ENCODE data around the gene ATP2B2. TPM values are rescaled to one million over a fixed set of nuclear protein-coding genes. Genes with fewer than 3 reads are reported as not detected.

Gene ATP2B2
- total RNA-seq, 1 donor from 2014 or later, result 0.13 TPM

- TF ChIP-seq CTCF (IDR thresholded peaks at IDR 0.05), result no peak
- H3K9me3 Mint-ChIP-seq (ENCODE audit: unreplicated experiment), result no peaks in the 10 kb centered on the region
- no peak overlapping the region for H3K27ac Mint-ChIP-seq (ENCODE audit: unreplicated experiment)
- H3K4me3 Mint-ChIP-seq (ENCODE audit: unreplicated experiment), result no peak overlapping the region
- no peaks in the 10 kb centered on the region for H3K36me3 Mint-ChIP-seq (ENCODE audit: unreplicated experiment)
- DNase-seq (ENCODE audit: extremely low spot score, unreplicated experiment), result no peak
- no peaks in the 10 kb centered on the region for H3K27me3 Mint-ChIP-seq (ENCODE audit: unreplicated experiment)
- H3K4me1 Mint-ChIP-seq (ENCODE audit: unreplicated experiment), result peaks cover 32% of the 10 kb centered on the region
Observed at GRCh38 chr3:10351013-10351735, 154.2 kb downstream of the ATP2B2 start.

GRCh38 chr3:10350324-10350985 is 154.9 kb downstream of the ATP2B2 start:
- H3K9me3 Mint-ChIP-seq (ENCODE audit: unreplicated experiment), result no peaks in the 10 kb centered on the region
- H3K27me3 Mint-ChIP-seq (ENCODE audit: unreplicated experiment), result no peaks in the 10 kb centered on the region
- H3K4me1 Mint-ChIP-seq (ENCODE audit: unreplicated experiment), result peaks cover 32% of the 10 kb centered on the region
- no peak overlapping the region for H3K4me3 Mint-ChIP-seq (ENCODE audit: unreplicated experiment)
- no peak for TF ChIP-seq CTCF (IDR thresholded peaks at IDR 0.05)
- no peaks in the 10 kb centered on the region for H3K36me3 Mint-ChIP-seq (ENCODE audit: unreplicated experiment)
- DNase-seq (ENCODE audit: extremely low spot score, unreplicated experiment), result no peak
- H3K27ac Mint-ChIP-seq (ENCODE audit: unreplicated experiment), result no peak overlapping the region

- H3K9me3 Mint-ChIP-seq (ENCODE audit: unreplicated experiment), result no peaks in the 10 kb centered on the region
- H3K36me3 Mint-ChIP-seq (ENCODE audit: unreplicated experiment), result no peaks in the 10 kb centered on the region
- no peak for DNase-seq (ENCODE audit: extremely low spot score, unreplicated experiment)
- H3K4me3 Mint-ChIP-seq (ENCODE audit: unreplicated experiment), result no peak overlapping the region
- peaks cover 32% of the 10 kb centered on the region for H3K4me1 Mint-ChIP-seq (ENCODE audit: unreplicated experiment)
- no peak overlapping the region for H3K27ac Mint-ChIP-seq (ENCODE audit: unreplicated experiment)
- no peaks in the 10 kb centered on the region for H3K27me3 Mint-ChIP-seq (ENCODE audit: unreplicated experiment)
- TF ChIP-seq CTCF (IDR thresholded peaks at IDR 0.05), result no peak
Observed at GRCh38 chr3:10349801-10350200, 155.6 kb downstream of the ATP2B2 start.

- no peak for DNase-seq (ENCODE audit: extremely low spot score, unreplicated experiment)
- no peak overlapping the region for H3K4me3 Mint-ChIP-seq (ENCODE audit: unreplicated experiment)
- TF ChIP-seq CTCF (IDR thresholded peaks at IDR 0.05), result no peak
- no peaks in the 10 kb centered on the region for H3K36me3 Mint-ChIP-seq (ENCODE audit: unreplicated experiment)
- peaks cover 19% of the 10 kb centered on the region for H3K4me1 Mint-ChIP-seq (ENCODE audit: unreplicated experiment)
- no peak overlapping the region for H3K27ac Mint-ChIP-seq (ENCODE audit: unreplicated experiment)
- H3K27me3 Mint-ChIP-seq (ENCODE audit: unreplicated experiment), result no peaks in the 10 kb centered on the region
- no peaks in the 10 kb centered on the region for H3K9me3 Mint-ChIP-seq (ENCODE audit: unreplicated experiment)
Observed at GRCh38 chr3:10348404-10348721, 157.0 kb downstream of the ATP2B2 start.

- TF ChIP-seq CTCF (IDR thresholded peaks at IDR 0.05), result no peak
- Mint-ChIP-seq H3K36me3 (ENCODE audit: unreplicated experiment) (no peaks in the 10 kb centered on the region), H3K27ac (ENCODE audit: unreplicated experiment) (no peak overlapping the region), H3K27me3 (ENCODE audit: unreplicated experiment) (no peaks in the 10 kb centered on the region), H3K9me3 (ENCODE audit: unreplicated experiment) (no peaks in the 10 kb centered on the region), H3K4me3 (ENCODE audit: unreplicated experiment) (no peak overlapping the region), H3K4me1 (ENCODE audit: unreplicated experiment) (peaks cover 13% of the 10 kb centered on the region)
- DNase-seq (ENCODE audit: extremely low spot score, unreplicated experiment), result no peak
Observed at GRCh38 chr3:10347648-10348403, 157.6 kb downstream of the ATP2B2 start.
